ENCODE results near the gene PRSS2.
A peak's percentile ranks its signal among the peaks of the same experiment; 100 is the strongest.
"Not testable (repeated sequence)": the region's sequence is repeated elsewhere in the genome, so short reads cannot be mapped to it uniquely, and the experiment has no call there.

Gene PRSS2

GRCh38 chr7:142758312-142758711 lies 12.5 kb upstream of the PRSS2 start:
- DNase-seq (ENCODE audit: low read depth in 3 of 3, low spot score in 1 of 3) = not testable (repeated sequence)

- no peak for DNase-seq (ENCODE audit: low read depth in 3 of 3, low spot score in 1 of 3)
Measured at GRCh38 chr7:142759433-142759832, 11.3 kb upstream of the PRSS2 start.

GRCh38 chr7:142760071-142760642 lies 10.6 kb upstream of the PRSS2 start:
- no peak for DNase-seq (ENCODE audit: low read depth in 3 of 3, low spot score in 1 of 3)

- DNase-seq (ENCODE audit: low read depth in 3 of 3, low spot score in 1 of 3) = not testable (repeated sequence)
Measured at GRCh38 chr7:142761606-142762005, 9.2 kb upstream of the PRSS2 start.

- DNase-seq (ENCODE audit: low read depth in 3 of 3, low spot score in 1 of 3) = no peak
Measured at GRCh38 chr7:142762104-142762503, 8.7 kb upstream of the PRSS2 start.

GRCh38 chr7:142767451-142767850 lies 3.3 kb upstream of the PRSS2 start:
- DNase-seq (ENCODE audit: low read depth in 3 of 3, low spot score in 1 of 3) = no peak

- DNase-seq (ENCODE audit: low read depth in 3 of 3, low spot score in 1 of 3) = no peak
Measured at GRCh38 chr7:142767861-142768260, 2.9 kb upstream of the PRSS2 start.

- not testable (repeated sequence) for DNase-seq (ENCODE audit: low read depth in 3 of 3, low spot score in 1 of 3)
Measured at GRCh38 chr7:142768885-142769284, 1.9 kb upstream of the PRSS2 start.

- DNase-seq (ENCODE audit: low read depth in 3 of 3, low spot score in 1 of 3) = no peak
Measured at GRCh38 chr7:142771353-142771723, 568 bp downstream of the PRSS2 start.

- no peak for DNase-seq (ENCODE audit: low read depth in 3 of 3, low spot score in 1 of 3)
Measured at GRCh38 chr7:142772051-142772450, 1.3 kb downstream of the PRSS2 start.

- DNase-seq (ENCODE audit: low read depth in 3 of 3, low spot score in 1 of 3) = no peak
Measured at GRCh38 chr7:142772673-142773072, 1.9 kb downstream of the PRSS2 start.

GRCh38 chr7:142773230-142773629 lies 2.5 kb downstream of the PRSS2 start:
- DNase-seq (ENCODE audit: low read depth in 3 of 3, low spot score in 1 of 3) = no peak

GRCh38 chr7:142773937-142774744 lies 3.4 kb downstream of the PRSS2 start:
- DNase-seq (ENCODE audit: low read depth in 3 of 3, low spot score in 1 of 3) = no peak

- DNase-seq (ENCODE audit: low read depth in 3 of 3, low spot score in 1 of 3) = no peak
Measured at GRCh38 chr7:142774826-142775225, 4.1 kb downstream of the PRSS2 start.

GRCh38 chr7:142775351-142776115 lies 4.8 kb downstream of the PRSS2 start:
- not testable (repeated sequence) for DNase-seq (ENCODE audit: low read depth in 3 of 3, low spot score in 1 of 3)

- no peak for DNase-seq (ENCODE audit: low read depth in 3 of 3, low spot score in 1 of 3)
Measured at GRCh38 chr7:142776206-142776844, 5.6 kb downstream of the PRSS2 start.

- not testable (repeated sequence) for DNase-seq (ENCODE audit: low read depth in 3 of 3, low spot score in 1 of 3)
Measured at GRCh38 chr7:142776845-142777225, 6.1 kb downstream of the PRSS2 start.

GRCh38 chr7:142777318-142777717 lies 6.5 kb downstream of the PRSS2 start:
- no peak for DNase-seq (ENCODE audit: low read depth in 3 of 3, low spot score in 1 of 3)

GRCh38 chr7:142782922-142783900 lies 12.4 kb downstream of the PRSS2 start:
- peak in 2 of 3 donors; percentile 56 to 61 for DNase-seq (ENCODE audit: low read depth in 3 of 3, low spot score in 1 of 3)

- no peak for DNase-seq (ENCODE audit: low read depth in 3 of 3, low spot score in 1 of 3)
Measured at GRCh38 chr7:142784096-142784495, 13.3 kb downstream of the PRSS2 start.

Data from stimulated activated CD4-positive, alpha-beta T cell treated with anti-CD3 and anti-CD28 coated beads, TNF-alpha, amount 100 ng/mL, for 1 hour (primary cell).